Stimulated activated naive CD8-positive, alpha-beta T cell treated with anti-CD3 and anti-CD28 coated beads, Interleukin-15, Interleukin-2, amounts not matched to agents 100 U/mL and 50 U/mL, for 24 hours (primary cell): ENCODE measurements around the gene MAP1LC3B.
"Not testable (repeated sequence)": the region's sequence is repeated elsewhere in the genome, so short reads cannot be mapped to it uniquely, and the experiment has no call there.

Experiments used
- ATAC-seq: fragments of 150-1000 bp; cut with Tn5 transposase; one replicate; pipeline ENCODE4 v1.10.0; 2021
- DNase-seq: peaks from one replicate; pipeline ENCODE4 v3.0.0; 2021

MAP1LC3B gene

DNA sequence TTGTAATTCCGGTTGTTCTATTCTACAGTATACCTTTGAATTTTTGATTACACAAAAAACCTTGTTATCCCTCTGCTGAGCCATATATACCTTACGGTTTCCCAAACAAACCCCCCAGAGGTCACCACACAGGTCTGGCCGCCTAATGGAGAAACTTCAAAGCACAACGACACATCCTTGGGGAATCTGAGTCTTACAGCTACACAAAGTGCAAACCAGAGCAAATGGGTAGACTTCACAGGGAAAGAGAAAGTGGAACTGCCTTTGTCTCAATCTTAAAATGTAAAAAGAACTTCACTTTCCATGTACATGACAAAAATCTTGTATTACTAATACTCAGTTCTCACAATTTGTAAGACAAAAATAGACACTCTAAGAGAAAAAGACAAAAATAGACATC, 11.3 kb upstream of the MAP1LC3B start:
- ATAC-seq (no peak), DNase-seq (no peak)

DNA sequence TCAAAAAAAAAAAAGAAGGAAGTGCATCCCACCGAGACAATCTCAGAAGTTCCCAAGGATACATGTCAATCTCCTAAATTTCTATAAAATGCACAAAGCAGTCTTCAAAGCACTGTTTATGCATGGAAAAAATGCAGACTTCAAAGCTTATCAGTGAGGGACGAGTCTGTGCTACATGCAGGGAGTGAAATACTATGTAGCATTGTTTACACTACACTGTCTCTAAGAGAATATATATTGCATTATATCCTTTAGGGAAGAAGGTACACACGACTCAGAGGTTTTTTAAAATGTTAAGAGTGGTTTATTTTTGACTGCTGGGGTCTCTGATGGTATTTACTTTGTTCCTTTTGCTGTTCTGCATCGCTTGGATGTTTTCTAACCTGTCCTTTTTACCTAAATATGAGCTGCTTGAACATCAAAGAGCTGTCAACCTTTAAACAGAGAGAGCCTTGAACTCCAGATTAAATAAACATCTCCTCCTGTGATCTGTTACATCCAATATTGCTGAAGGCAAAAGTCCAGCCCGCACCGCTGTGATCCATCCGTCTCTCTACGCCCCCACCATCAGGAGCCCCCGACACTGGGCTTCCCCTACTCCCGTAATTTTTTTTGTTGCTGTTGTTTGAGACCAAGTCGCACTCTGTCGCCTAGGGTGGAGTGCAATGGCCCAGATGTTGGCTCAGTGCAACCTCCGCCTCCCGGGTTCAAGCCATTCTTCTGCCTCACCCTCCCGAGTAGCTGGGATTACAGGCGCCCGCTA, 9.9 kb upstream of the MAP1LC3B start:
- no peak for DNase-seq
- ATAC-seq: no peak

DNA sequence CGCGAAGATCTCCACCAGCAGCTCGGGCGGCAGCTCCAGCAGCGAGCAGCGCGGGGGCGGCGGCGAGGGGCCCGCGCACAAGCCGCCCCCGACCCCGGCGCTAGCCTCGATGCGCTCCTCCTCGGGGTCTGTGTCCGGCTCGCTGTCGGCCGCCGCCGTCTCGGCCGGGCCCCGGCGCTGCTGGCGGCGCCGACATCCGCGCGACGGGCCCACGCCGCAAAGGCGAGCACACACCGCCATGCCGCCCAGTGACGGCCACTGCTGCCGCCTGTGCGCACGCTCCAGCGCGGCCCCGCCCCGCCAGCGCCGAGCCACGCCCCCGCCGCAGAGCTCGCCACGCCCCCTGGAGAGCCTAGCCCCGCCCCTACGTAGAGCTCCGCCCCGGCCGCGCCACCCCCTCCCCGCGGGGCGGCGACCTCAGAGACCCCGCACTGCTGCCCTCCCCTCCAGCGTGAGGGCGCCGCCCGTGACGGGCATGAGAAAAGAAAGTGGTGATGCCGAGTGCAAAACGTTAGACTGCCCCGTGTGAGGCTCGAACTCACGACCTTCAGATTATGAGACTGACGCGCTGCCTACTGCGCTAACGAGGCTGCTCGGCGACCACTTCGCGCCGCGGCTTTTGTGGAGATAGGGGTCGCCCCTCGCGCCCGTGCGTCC, 8.5 kb upstream of the MAP1LC3B start, which contains the start of gene FBXO31:
TSS of gene FBXO31 (minus strand) at position 272 of the 657 bp plus-strand sequence. CDS start at position 240, 32 bp downstream.
- ATAC-seq (peak; percentile 84), DNase-seq (peak; percentile 94)

DNA sequence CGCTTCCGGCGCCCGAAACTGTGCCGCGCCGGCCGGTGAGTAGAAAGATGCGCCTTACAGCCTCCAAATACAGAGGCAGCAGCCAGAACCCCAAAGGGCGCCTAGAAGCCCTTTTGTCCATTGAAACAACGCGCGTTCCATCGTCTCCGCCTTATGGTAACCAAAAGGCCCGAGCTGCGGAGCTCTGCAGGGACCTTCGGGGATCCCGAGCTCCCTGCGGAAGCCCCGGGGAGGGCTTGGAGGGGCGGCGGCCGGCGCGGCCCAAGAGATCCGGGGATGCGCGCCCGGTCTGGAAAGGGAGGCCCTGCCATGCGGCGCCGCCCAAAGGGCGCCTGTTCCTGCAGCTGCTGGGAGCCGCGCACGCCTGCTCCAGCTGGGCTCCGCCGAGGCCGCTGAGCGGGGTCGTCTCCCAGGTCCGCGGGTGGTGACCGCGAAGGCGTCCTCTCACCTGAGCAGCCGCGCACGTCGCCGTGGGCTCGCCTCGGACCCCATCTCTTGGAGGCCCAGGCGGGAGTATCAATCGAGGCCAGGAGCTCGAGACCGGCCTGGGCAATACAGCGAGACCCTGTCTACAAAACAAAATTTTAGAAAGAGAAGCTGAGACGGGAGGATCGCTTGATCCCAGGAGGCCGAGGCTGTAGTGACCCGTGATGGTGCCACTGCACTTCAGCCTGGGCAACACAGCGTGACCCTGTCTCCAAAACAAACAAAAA, 7.8 kb upstream of the MAP1LC3B start:
- ATAC-seq (peak; percentile 2), DNase-seq (no peak)

DNA sequence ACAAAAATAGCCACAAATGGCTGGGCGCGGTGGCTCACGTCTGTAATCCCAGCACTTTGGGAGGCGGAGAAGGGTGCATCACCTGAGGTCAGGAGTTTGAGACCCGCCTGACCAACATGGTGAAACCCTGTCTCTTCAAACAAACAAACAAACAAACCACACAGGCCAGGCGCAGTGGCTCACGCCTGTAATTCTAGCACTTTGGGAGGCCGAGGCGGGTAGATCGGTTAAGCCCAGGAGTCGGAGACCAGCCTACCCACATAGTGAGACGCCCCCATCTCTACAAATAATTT, 7.3 kb upstream of the MAP1LC3B start:
- not testable (repeated sequence) for ATAC-seq, DNase-seq

DNA sequence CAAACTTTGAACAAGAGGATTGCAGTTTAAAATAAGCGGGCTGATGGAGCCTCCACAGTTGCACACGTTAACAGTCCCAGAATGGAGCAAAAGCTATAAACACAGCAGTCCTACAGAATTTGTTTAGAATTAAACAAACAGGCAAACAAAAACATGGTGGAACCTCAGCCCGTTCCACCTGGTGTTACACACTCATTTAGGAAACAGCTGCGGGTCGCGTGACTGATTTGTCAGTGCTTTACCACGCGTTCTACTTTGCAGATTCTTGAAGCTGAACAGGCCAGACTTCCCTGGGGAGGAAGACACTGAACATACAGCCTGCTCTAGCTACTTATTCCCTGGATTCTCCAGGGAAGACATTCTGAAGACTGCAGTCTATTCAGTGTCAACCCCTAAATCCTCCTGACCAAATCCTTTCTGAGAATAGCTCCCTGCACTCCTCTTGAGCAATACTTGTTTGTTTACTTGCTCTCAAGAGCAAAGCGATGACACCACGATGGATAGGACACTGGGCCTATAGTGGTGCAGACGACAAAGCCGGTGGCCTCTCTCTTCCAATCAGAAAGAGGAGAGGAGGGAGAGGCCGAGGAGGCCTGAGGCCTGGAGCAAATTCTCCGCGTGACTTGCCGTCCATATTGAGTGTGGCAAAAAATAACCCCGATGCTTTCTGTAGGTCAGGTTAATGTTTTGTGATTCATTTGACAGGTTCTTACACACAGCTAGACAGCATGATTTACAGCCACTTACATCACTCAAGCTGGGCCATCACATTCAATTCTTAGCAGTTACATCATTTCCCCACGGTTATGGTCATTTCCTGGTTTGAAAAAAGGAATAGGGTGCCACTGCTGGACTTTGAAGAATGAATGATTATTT, 4.0 kb upstream of the MAP1LC3B start:
- DNase-seq (peak; percentile 82), ATAC-seq (peak; percentile 65)

DNA sequence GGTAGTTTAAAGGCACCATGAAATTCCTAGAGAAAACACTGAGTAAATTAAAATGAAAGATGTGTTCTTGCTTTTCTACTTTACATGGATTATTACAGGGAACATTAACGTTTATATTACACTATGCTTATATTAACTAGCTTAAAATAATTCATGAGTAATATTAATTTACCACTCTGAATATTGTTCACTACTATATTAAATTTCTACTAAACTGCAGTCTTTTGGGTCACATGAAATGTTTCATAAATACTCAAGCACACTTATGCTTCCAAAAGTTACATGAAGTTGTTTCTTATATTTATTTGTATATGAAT, 3.4 kb upstream of the MAP1LC3B start:
- no peak for ATAC-seq
- DNase-seq: no peak

DNA sequence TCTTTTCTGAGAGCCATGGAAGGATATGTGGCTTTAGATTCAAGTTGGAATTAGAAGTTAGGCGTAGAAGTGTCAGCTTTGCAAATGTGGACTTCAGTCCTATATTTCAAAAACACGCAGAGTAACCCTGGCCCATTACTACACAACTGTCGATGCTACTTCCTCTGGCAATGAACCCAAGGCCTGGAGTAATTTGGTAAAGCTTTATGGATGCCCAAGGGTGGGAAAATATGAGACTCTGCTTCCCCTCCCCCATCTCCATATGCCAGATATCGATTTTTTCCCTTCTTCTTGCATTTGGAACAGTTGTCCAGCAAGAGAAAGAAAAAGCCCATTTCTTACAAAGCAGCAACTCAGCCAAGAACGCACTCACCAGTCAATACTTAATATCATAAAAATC, 2.9 kb upstream of the MAP1LC3B start:
- ATAC-seq (no peak), DNase-seq (no peak)

DNA sequence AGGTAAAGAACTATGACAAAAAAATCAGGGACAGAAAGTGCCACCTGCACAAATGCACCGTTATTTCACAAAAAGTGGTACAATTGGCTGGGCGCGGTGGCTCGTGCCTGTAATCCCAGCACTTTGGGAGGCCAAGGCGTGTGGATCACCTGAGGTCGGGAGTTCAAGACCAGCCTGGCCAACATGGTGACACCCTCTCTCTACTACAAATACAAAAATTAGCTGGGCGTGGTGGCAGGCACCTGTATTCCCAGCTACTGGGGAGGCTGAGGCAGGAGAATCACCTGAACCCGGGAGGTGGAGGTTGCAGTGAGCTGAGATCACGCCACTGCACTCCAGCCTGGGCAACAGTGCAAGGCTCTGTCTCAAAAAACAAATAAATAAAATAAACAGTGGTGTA, 2.2 kb upstream of the MAP1LC3B start:
- not testable (repeated sequence) for ATAC-seq, DNase-seq

DNA sequence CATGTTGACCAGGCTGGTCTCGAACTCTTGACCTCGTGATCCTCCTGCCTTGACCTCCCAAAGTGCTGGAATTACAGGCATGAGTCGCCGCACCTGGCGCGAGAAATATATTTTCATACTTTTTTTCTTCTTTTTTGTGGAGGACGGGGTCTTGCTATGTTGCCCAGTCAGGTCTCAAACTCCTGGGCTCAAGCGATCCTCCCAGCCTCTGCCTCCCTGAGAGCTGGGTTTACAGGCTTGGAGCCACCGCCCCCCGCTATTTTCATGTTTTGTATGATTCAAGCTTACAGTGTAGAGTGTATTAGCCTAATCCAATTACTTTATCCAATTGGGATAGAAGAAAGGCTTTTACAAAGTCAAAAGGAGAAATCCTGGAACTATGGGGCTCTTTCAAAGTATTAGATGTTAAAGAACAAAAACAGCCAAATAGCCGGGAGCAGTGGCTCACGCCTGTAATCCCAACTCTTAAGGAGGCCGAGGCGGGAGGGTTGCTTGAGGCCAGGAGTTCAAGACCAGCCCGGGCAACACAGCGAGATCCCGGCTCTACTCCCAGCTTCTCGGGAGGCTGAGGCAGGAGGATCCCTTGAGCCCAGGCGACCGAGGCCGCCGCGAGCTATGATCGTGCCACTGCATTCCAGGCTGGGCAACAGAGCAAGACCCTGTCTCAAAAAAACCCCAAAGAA, 1.4 kb upstream of the MAP1LC3B start:
- DNase-seq (no peak), ATAC-seq (no peak)

DNA sequence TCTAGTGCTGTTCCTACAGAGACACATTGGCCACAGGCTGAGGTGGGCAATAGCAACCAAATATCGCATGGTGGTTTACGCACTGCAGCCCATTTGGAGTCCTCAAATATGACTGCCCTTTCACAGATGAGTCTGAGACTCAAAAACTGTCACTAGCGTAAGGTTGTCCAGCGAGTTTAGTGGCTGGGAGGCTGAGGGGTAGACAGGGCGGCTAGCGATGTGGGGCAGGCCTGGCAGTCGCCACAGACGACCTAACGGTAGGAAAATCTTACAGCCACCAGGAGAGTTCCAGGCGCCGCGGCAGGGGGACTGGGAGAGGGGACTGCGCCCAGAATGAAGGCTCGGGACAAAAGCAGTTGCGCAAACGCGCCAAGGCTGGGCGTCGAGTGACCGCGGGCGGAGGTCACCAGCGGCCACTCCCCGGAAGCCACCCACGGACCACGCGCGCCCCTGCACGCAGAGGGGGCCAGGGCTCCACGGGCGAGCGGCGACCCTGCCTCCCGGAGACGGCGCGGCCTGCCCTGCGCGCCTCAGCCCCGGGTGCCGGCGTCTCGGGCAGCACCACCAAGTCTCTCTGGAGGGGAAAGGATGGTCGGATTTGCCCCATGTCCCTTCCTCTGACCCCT, 699 bp upstream of the MAP1LC3B start:
- no peak for DNase-seq
- ATAC-seq: no peak

DNA sequence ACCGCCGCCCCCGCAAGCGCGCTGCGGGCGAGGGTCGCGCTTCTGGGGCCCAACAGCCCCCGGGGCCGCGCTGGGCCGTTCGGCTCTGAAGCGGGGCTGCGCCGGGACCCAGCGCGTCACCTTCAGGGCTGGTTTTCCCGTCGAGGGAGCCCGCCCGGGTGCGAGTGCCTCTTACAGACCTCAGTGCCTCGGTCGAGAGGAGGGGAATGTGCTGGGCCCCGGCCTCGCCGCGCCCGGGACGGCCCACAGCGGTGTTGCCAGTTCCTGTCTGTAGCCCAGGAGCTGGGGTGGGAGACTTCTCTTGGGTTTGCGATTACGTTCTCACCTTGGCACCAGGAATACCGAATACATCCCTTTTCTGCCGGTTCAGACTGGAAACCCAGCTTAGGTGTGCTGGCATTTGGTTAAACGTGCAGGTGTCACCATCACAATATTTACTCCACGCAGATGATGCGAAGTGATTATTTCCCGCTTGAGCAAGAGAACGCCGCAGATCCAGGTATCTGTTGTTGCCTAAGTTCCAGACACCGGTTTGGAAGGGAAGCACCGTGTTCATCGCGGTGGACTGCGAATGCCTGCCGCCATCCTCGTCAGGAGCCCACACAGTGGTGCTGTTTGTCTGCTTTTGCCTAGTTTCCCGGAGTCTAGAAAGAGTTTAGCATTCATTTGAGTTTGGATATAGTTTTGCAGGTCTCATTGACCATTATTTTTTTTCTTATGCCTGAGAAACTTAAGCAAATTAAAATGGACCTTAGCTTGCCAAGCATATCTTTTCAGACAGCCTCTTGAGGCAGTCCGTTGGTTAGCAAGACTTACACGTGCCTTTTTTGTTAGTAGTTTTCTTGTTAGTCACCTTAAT, 914 bp downstream of the MAP1LC3B start:
- no peak for ATAC-seq

DNA sequence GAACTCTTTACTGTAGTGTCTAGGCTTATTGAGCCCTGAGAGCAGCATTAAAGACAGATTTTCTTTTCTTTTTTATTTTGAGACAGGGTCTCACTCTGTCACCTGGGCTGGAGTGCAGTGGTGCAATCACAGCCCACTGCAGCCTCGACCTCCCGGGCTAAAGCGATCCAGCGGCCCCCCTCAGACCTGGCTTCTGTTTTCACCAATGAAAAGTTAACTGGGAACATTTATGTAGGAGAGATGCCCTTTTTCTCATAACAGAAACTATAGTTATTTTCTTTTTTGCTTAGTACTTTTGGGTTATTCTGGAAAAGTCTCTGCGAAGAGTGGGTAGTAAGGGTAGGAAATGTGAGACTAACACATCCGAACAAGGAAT, 1.5 kb downstream of the MAP1LC3B start:
- DNase-seq (no peak), ATAC-seq (no peak)

More for the DNA sequence above, 914 bp downstream of the MAP1LC3B start:
- DNase-seq: peak; percentile 67

DNA sequence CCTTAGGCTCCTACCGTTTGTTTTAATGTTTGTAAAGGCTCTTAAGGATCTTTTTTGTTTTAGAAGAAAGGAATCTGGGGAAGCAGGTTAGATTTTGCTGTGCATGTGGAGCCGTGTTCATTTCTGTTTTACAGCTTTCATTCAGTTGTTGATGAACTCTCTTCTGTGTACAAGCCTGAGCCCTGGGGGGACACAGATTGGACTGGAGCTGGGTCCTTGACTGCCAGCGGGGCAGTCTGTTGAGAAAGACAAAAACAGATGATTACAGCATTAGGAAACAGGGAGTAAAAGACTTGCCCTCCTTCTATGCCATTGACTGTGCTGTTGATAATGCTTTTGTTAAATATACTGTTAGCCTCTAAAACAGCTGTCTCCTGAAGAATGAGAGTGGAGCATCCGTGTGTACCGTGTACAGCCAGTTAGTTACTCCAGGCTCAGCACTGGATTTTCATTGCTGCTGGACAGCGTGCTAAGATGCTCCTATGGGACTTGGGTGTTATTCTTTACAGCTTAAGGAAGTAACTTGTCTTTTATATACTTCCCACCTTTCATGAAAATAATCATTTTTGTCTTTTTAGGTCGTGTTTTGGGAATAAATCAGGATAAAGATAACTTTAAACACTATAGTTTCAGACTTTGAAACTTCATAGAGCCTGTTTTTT, 3.2 kb downstream of the MAP1LC3B start:
- DNase-seq: no peak
- no peak for ATAC-seq

DNA sequence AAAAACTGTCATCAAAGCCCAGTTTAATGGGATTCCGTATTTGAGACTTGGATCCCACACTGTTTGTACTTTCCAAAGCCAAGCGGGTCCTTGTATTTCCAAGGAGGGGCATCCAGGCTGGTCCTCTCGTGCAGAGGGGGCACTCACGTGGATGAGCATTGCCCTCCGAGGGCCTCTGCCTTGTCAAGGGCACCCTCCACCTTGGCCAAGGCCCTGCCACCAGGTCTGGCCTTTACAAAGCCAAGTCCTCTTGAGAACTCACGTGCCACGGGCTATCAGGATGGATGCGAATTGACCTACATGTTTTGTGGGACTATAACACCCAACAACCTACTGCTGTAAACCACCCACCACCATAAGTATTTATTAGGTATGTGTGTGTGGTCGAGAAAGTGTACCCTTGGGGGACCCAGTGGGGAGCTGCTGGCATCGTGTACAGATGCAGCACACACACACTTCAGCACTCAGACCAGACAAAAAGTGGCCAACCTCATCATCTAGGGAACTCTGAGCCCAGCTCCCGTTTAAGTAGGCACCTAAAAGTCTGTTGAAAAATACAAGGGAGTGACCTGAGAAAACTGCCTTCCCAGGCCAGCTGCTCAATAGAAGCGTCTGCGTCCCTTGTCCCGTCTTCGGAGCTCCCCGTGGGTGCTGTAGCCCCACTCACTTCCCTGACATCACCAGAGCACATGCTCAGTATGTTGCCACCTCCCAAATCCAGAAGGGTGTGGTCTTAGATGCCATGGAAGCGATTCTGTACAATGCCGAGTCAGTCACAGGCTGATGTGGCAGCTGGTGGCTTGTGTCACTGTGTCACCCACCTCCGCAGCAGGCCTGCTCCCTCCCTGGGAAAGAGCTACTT, 12.9 kb downstream of the MAP1LC3B start:
- ATAC-seq: no peak

DNA sequence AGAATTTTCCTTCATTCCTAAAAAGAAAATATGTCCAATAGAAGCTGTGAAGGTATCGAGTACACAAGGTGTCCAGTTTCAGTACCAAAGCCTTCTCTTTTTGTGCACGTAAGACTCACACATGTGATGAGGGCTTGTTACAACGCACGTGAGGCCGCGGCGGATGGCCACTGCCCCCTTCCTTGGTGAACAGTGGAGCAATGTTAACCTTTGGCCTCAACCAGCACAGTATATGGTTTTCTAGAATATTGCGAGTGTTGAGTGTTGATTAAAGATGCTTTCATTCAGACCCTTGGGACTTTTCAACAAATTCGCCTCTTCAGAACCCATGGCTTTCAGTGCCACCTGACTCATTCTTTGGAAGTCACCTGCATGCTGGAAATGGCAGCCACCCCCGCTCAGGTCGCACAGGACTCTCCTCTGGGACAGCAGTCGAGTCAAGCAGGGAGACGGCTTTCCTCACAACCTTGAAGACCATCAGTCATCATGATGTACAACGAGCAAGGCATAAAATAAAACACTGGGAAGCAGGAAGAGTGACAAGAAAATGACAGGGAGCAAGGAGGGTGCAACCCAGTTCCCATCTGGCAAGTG, 14.5 kb downstream of the MAP1LC3B start:
- no peak for DNase-seq

More for the DNA sequence above, 12.9 kb downstream of the MAP1LC3B start:
- DNase-seq: no peak

DNA sequence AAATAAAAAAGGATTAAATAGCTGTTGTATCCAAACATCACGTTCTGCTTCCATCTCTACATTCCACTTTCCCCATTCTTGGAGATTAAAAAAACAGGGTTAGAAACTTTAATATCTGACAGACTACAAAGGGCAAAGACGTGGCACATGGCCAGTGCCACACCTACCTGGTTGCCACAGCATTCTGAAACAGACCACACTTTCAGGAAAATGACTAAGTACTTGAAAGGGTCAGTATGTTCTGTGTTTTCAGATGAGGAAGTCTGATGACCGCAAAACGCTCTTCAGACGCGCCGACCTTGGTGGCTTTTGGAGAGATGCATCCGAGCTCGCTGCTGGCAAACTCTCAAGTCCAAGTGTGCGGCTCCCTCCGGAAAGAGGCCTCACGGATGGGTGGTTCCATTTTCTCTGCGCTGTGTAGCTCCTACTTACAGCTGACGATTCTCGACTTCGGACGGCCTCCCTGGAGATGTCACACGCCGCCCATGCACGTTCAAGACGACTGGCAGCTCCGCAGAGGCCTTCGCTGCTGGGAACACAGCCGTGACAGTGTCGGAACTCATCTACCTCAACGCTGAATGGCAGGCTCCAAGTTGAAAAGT, 15.5 kb downstream of the MAP1LC3B start:
- DNase-seq (no peak), ATAC-seq (no peak)

More for the DNA sequence above, 14.5 kb downstream of the MAP1LC3B start:
- ATAC-seq: no peak

DNA sequence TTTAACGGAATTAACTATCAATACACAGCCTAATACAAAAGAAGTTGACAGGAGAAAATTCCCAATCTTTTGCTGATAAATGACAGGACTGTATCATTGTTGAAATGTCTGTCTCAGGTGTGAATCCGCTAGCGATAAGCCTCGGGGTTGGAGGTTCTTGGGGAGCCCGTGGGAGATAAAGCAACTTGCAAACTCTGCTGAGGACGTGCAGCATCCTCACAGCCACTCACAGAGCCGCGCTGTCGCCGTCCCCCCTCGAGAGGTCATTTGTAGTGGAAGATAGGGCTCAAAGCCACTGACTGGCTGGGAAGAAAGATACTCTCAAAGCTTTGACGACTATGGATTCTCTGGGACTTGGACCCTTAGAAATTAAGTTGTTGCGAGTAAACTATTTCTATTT, 17.0 kb downstream of the MAP1LC3B start:
- ATAC-seq (no peak), DNase-seq (no peak)
